ENCODE data around the gene TBC1D22B. TPM values are rescaled to one million over a fixed set of nuclear protein-coding genes. Genes with fewer than 3 reads are reported as not detected.
"Not testable (repeated sequence)": the region's sequence is repeated elsewhere in the genome, so short reads cannot be mapped to it uniquely, and the experiment has no call there.

TBC1D22B gene
- total and polyA plus RNA-seq, 2 experiments from 2014 or later: 5.0 to 8.3 TPM

DNA sequence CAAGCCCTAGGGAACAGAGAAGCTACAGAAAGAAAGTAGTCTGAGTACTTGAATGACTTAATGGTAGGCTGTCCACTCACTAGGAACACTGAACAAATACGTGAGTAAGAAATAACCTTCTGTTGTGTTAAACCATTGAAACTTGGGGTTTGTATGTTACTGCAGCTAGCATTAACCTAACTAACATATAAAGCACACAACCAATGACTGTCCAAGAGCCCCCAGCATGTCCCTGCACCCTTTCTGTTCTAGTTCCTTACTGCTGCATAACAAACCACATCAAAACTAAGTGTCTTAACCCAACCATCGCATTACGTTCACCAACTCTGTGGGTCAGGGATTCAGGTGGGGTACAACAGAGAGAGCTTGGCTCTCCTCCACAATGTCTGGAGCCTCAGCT, 85.7 kb downstream of the TBC1D22B start:
- no peak for DNase-seq
- Histone ChIP-seq H3K4me2 (ENCODE audit: unreplicated experiment) (no peak overlapping the region), H3K27me3 (replicated peaks; ENCODE audit: insufficient read depth) (no peaks in the 10 kb centered on the region), H3K36me3 (ENCODE audit: low read depth) (no peaks in the 10 kb centered on the region), H3K4me3 (no peak overlapping the region), H4K20me1 (ENCODE audit: insufficient read depth) (no peaks in the 10 kb centered on the region), H3K79me2 (ENCODE audit: insufficient read depth) (no peaks in the 10 kb centered on the region), H2AFZ (no peak overlapping the region), H3K4me1 (ENCODE audit: insufficient read depth) (no peaks in the 10 kb centered on the region), H3K9me2 (ENCODE audit: insufficient read depth) (no peaks in the 10 kb centered on the region), H3K9me3 (ENCODE audit: low read depth) (no peaks in the 10 kb centered on the region), H3K27ac (no peak overlapping the region), H3F3A (ENCODE audit: insufficient read depth) (0 out of 2 replicates have a peak, but pooled peaks cover 4% of the 10 kb centered on the region), H3K9ac (no peak overlapping the region)
- in situ Hi-C loops (cut with MboI): no loop called here
- WGBS, 2 experiments (ENCODE audit: low coverage in 1 of 2, low lambda C conversion rate in 2 of 2, missing lambda C conversion rate in 2 of 2): 89 to 95% methylated on average over 3 of the region's 3 CpGs
- no peak for TF ChIP-seq EZH2 (IDR thresholded peaks at IDR 0.05; ENCODE audit: insufficient read depth, poor library complexity, severe bottlenecking)
- no peak for TF ChIP-seq EZH2phosphoT487 (IDR thresholded peaks at IDR 0.05; ENCODE audit: insufficient read depth, low read depth)

DNA sequence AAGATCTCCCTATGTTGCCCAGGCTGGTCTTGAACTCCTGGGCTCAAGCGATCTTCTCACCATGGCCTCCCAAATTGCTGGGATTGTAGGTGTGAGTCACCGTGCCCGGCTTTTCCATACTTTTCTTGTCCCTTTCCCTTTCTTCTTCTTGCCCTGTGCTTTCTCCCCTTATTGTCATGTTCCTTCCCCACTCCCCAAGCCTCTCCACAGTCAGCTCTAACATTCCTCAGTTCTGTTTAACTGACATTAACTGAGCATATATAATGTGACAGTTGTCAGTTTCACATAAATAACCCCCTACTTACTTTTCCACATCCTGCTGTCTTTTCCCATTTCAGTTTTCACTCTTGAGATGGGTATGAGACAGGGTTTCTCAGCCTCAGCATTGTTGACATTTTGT, 86.7 kb downstream of the TBC1D22B start:
- no peaks in the 10 kb centered on the region for H4K20me1 ChIP-seq (ENCODE audit: insufficient read depth)
- H3K9me3 ChIP-seq (ENCODE audit: low read depth): no peaks in the 10 kb centered on the region
- no peak overlapping the region for H3K4me2 ChIP-seq (ENCODE audit: unreplicated experiment)
- H3F3A ChIP-seq (ENCODE audit: insufficient read depth): 0 out of 2 replicates have a peak, but pooled peaks cover 4% of the 10 kb centered on the region
- H3K9ac ChIP-seq: no peak overlapping the region
- H3K9me2 ChIP-seq (ENCODE audit: insufficient read depth): no peaks in the 10 kb centered on the region
- no peak overlapping the region for H2AFZ ChIP-seq
- H3K36me3 ChIP-seq (ENCODE audit: low read depth): no peaks in the 10 kb centered on the region
- TF ChIP-seq EZH2phosphoT487 (IDR thresholded peaks at IDR 0.05; ENCODE audit: insufficient read depth, low read depth): no peak
- no peak overlapping the region for H3K4me3 ChIP-seq
- no peak for DNase-seq
- no peaks in the 10 kb centered on the region for H3K79me2 ChIP-seq (ENCODE audit: insufficient read depth)
- in situ Hi-C loops (cut with MboI): no loop called here
- H3K27me3 ChIP-seq (replicated peaks; ENCODE audit: insufficient read depth): no peaks in the 10 kb centered on the region
- no peak overlapping the region for H3K27ac ChIP-seq
- H3K4me1 ChIP-seq (ENCODE audit: insufficient read depth): no peaks in the 10 kb centered on the region
- 88 to 91% methylated on average over 3 of the region's 3 CpGs for WGBS, 2 experiments (ENCODE audit: low coverage in 1 of 2, low lambda C conversion rate in 2 of 2, missing lambda C conversion rate in 2 of 2)

DNA sequence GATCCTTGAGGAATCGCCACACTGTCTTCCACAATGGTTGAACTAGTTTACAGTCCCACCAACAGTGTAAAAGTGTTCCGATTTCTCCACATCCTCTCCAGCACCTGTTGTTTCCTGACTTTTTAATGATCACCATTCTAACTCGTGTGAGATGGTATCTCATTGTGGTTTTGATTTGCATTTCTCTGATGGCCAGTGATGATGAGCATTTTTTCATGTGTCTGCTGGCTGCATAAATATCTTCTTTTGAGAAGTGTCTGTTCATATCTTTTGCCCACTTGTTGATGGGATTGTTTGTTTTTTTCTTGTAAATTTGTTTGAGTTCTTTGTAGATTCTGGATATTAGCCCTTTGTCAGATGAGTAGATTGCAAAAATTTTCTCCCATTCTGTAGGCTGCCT, 88.2 kb downstream of the TBC1D22B start:
- H3K4me2 ChIP-seq (ENCODE audit: unreplicated experiment); DNase-seq; H3K4me3 ChIP-seq; H2AFZ ChIP-seq; H3K9ac ChIP-seq; H3K9me2 ChIP-seq (ENCODE audit: insufficient read depth); H3K36me3 ChIP-seq (ENCODE audit: low read depth); in situ Hi-C loops (cut with MboI); H3K9me3 ChIP-seq (ENCODE audit: low read depth); H3K27me3 ChIP-seq (replicated peaks; ENCODE audit: insufficient read depth); H3K27ac ChIP-seq; H4K20me1 ChIP-seq (ENCODE audit: insufficient read depth); H3K79me2 ChIP-seq (ENCODE audit: insufficient read depth); H3F3A ChIP-seq (ENCODE audit: insufficient read depth); H3K4me1 ChIP-seq (ENCODE audit: insufficient read depth): not testable (repeated sequence)
- 43 to 46% methylated on average over 3 of the region's 3 CpGs for WGBS, 2 experiments (ENCODE audit: low coverage in 1 of 2, low lambda C conversion rate in 2 of 2, missing lambda C conversion rate in 2 of 2)

DNA sequence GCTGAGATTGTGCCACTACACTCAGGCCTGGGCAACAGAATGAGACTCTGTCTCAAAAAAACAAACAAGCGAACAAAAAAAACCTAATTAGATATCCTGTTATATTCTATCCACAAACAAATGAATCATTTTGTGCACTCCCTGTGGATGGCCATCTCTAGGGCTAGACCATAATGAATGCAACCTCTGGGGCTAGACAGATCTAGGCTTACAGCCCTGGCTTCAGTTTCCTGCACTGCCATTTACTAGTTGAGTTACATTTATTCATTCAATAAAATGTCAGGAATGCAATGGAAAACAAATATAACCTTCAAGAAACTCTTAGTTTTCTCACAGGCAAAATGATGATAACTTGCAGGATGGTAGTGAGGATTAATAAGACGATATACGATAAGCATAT, 89.6 kb downstream of the TBC1D22B start:
- 87 to 88% methylated on average over 3 of the region's 3 CpGs for WGBS, 2 experiments (ENCODE audit: low coverage in 1 of 2, low lambda C conversion rate in 2 of 2, missing lambda C conversion rate in 2 of 2)
- no peaks in the 10 kb centered on the region for H3K4me1 ChIP-seq (ENCODE audit: insufficient read depth)
- no peak overlapping the region for H3K27ac ChIP-seq
- H3K9me2 ChIP-seq (ENCODE audit: insufficient read depth): no peaks in the 10 kb centered on the region
- no peaks in the 10 kb centered on the region for H3F3A ChIP-seq (ENCODE audit: insufficient read depth)
- no peaks in the 10 kb centered on the region for H3K36me3 ChIP-seq (ENCODE audit: low read depth)
- no peak overlapping the region for H3K4me3 ChIP-seq
- no peaks in the 10 kb centered on the region for H4K20me1 ChIP-seq (ENCODE audit: insufficient read depth)
- TF ChIP-seq EZH2 (IDR thresholded peaks at IDR 0.05; ENCODE audit: insufficient read depth, poor library complexity, severe bottlenecking): no peak
- no peak for TF ChIP-seq EZH2phosphoT487 (IDR thresholded peaks at IDR 0.05; ENCODE audit: insufficient read depth, low read depth)
- no peak overlapping the region for H3K4me2 ChIP-seq (ENCODE audit: unreplicated experiment)
- no peak overlapping the region for H2AFZ ChIP-seq
- H3K9ac ChIP-seq: no peak overlapping the region
- H3K9me3 ChIP-seq (ENCODE audit: low read depth): no peaks in the 10 kb centered on the region
- in situ Hi-C loops (cut with MboI): no loop called here
- H3K79me2 ChIP-seq (ENCODE audit: insufficient read depth): no peaks in the 10 kb centered on the region
- no peak for DNase-seq
- no peaks in the 10 kb centered on the region for H3K27me3 ChIP-seq (replicated peaks; ENCODE audit: insufficient read depth)

DNA sequence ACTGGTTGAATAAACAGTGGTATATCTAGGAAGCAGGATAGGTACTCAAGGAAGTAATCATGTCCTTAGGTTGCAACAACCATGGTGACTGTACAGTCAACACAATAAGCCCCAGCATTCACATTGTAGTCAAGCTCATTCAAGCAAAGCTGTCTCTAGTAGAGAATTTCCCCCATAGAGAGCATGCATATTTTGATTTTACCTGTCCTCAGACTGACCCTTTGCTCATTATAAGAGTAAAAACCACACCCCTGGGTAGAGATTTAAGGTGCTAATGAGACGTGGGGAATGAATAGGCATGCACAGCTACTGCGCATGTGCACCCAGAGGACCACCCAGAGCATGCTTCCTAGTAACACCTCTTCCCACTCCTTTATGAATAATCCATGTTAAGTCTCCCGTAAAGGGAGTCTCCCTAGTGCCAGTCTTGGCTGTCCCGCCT, 90.1 kb downstream of the TBC1D22B start:
- H3K9me3 ChIP-seq (ENCODE audit: low read depth): no peaks in the 10 kb centered on the region
- no peaks in the 10 kb centered on the region for H3K36me3 ChIP-seq (ENCODE audit: low read depth)
- in situ Hi-C loops (cut with MboI): no loop called here
- H3K79me2 ChIP-seq (ENCODE audit: insufficient read depth): no peaks in the 10 kb centered on the region
- H3K27me3 ChIP-seq (replicated peaks; ENCODE audit: insufficient read depth): no peaks in the 10 kb centered on the region
- H3K4me1 ChIP-seq (ENCODE audit: insufficient read depth): no peaks in the 10 kb centered on the region
- H3K27ac ChIP-seq: no peak overlapping the region
- H3K4me3 ChIP-seq: no peak overlapping the region
- no peaks in the 10 kb centered on the region for H3K9me2 ChIP-seq (ENCODE audit: insufficient read depth)
- no peaks in the 10 kb centered on the region for H3F3A ChIP-seq (ENCODE audit: insufficient read depth)
- no peak for TF ChIP-seq EZH2 (IDR thresholded peaks at IDR 0.05; ENCODE audit: insufficient read depth, poor library complexity, severe bottlenecking)
- no peak for TF ChIP-seq EZH2phosphoT487 (IDR thresholded peaks at IDR 0.05; ENCODE audit: insufficient read depth, low read depth)
- no peak for DNase-seq
- no peak overlapping the region for H3K4me2 ChIP-seq (ENCODE audit: unreplicated experiment)
- no peak overlapping the region for H2AFZ ChIP-seq
- no peak overlapping the region for H3K9ac ChIP-seq
- 68 to 75% methylated on average over 4 of the region's 4 CpGs for WGBS, 2 experiments (ENCODE audit: low coverage in 1 of 2, low lambda C conversion rate in 2 of 2, missing lambda C conversion rate in 2 of 2)
- no peaks in the 10 kb centered on the region for H4K20me1 ChIP-seq (ENCODE audit: insufficient read depth)
